Ishikawa (cell line): ENCODE results near the gene FSCN2.

Experiments used
- CEBPB ChIP-seq: IDR thresholded peaks from 2 replicates; pipeline ENCODE4 v1.6.1; 2012
- CREB1 ChIP-seq: IDR thresholded peaks from 2 replicates; pipeline ENCODE4 v1.6.1; 2012; ENCODE audit warnings: low read depth
- EGR1 ChIP-seq: IDR thresholded peaks from 2 replicates; pipeline ENCODE4 v1.6.1; 2012
- EP300 ChIP-seq: IDR thresholded peaks from 2 replicates; pipeline ENCODE4 v1.6.1; 2012; ENCODE audit warnings: borderline replicate concordance
- FOXM1 ChIP-seq: IDR thresholded peaks from 2 replicates; pipeline ENCODE4 v1.6.1; 2012; ENCODE audit warnings: low read depth, borderline replicate concordance
- NFIC ChIP-seq: IDR thresholded peaks from 2 replicates; pipeline ENCODE4 v1.6.1; 2012
- RAD21 ChIP-seq: IDR thresholded peaks from 2 replicates; pipeline ENCODE4 v1.6.1; 2012; ENCODE audit warnings: low read depth
- TAF1 ChIP-seq: IDR thresholded peaks from 2 replicates; pipeline ENCODE4 v1.6.1; 2012; ENCODE audit warnings: low read depth, mild to moderate bottlenecking
- TCF12 ChIP-seq: IDR thresholded peaks from 2 replicates; pipeline ENCODE4 v1.6.1; 2012; ENCODE audit warnings: low read depth
- TEAD4 ChIP-seq: IDR thresholded peaks from 2 replicates; pipeline ENCODE4 v1.6.1; 2012
- USF1 ChIP-seq: IDR thresholded peaks from 2 replicates; pipeline ENCODE4 v1.6.1; 2012
- YY1 ChIP-seq: IDR thresholded peaks from 2 replicates; pipeline ENCODE4 v1.6.1; 2012; ENCODE audit warnings: low read depth
- ZBTB7A ChIP-seq: IDR thresholded peaks from 2 replicates; pipeline ENCODE4 v1.6.1; 2012; ENCODE audit warnings: low read depth
- TF ChIP-seq, protein P1 (sequence below): IDR thresholded peaks from 2 replicates; pipeline ENCODE4 v1.6.1; 2012
- TF ChIP-seq, protein P2 (sequence below): IDR thresholded peaks from 2 replicates; pipeline ENCODE4 v1.6.1; 2012; ENCODE audit warnings: low read depth, mild to moderate bottlenecking

FSCN2 gene

GRCh38 chr17:81481073-81481799 is 46.9 kb upstream of the FSCN2 start:
- TF ChIP-seq RAD21 (no peak), ZBTB7A (peak; percentile 65; the same call in 1 of the 2 replicates), NFIC (no peak), YY1 (no peak), USF1 (peak; percentile 59)
- TF ChIP-seq, protein P1, sequence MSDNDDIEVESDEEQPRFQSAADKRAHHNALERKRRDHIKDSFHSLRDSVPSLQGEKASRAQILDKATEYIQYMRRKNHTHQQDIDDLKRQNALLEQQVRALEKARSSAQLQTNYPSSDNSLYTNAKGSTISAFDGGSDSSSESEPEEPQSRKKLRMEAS = peak; percentile 87

GRCh38 chr17:81481815-81482505 is 46.2 kb upstream of the FSCN2 start:
- TF ChIP-seq CREB1 (no peak), TAF1 (no peak), NFIC (no peak), FOXM1 (no peak), ZBTB7A (no peak)
- TF ChIP-seq, protein P1 = no peak

GRCh38 chr17:81482673-81483072 is 45.5 kb upstream of the FSCN2 start:
- TF ChIP-seq EGR1 = no peak
- no peak for TF ChIP-seq TCF12
- TF ChIP-seq USF1 = no peak
- TF ChIP-seq CEBPB = no peak

GRCh38 chr17:81483085-81483861 is 44.9 kb upstream of the FSCN2 start:
- TF ChIP-seq CEBPB (no peak), EP300 (no peak), ZBTB7A (no peak), RAD21 (no peak), USF1 (no peak), FOXM1 (no peak), TEAD4 (no peak), YY1 (no peak), NFIC (no peak), CREB1 (no peak), EGR1 (no peak), TAF1 (no peak), TCF12 (no peak)
- TF ChIP-seq, protein P2, sequence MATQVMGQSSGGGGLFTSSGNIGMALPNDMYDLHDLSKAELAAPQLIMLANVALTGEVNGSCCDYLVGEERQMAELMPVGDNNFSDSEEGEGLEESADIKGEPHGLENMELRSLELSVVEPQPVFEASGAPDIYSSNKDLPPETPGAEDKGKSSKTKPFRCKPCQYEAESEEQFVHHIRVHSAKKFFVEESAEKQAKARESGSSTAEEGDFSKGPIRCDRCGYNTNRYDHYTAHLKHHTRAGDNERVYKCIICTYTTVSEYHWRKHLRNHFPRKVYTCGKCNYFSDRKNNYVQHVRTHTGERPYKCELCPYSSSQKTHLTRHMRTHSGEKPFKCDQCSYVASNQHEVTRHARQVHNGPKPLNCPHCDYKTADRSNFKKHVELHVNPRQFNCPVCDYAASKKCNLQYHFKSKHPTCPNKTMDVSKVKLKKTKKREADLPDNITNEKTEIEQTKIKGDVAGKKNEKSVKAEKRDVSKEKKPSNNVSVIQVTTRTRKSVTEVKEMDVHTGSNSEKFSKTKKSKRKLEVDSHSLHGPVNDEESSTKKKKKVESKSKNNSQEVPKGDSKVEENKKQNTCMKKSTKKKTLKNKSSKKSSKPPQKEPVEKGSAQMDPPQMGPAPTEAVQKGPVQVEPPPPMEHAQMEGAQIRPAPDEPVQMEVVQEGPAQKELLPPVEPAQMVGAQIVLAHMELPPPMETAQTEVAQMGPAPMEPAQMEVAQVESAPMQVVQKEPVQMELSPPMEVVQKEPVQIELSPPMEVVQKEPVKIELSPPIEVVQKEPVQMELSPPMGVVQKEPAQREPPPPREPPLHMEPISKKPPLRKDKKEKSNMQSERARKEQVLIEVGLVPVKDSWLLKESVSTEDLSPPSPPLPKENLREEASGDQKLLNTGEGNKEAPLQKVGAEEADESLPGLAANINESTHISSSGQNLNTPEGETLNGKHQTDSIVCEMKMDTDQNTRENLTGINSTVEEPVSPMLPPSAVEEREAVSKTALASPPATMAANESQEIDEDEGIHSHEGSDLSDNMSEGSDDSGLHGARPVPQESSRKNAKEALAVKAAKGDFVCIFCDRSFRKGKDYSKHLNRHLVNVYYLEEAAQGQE = no peak
- TF ChIP-seq, protein P1 = no peak

DNA sequence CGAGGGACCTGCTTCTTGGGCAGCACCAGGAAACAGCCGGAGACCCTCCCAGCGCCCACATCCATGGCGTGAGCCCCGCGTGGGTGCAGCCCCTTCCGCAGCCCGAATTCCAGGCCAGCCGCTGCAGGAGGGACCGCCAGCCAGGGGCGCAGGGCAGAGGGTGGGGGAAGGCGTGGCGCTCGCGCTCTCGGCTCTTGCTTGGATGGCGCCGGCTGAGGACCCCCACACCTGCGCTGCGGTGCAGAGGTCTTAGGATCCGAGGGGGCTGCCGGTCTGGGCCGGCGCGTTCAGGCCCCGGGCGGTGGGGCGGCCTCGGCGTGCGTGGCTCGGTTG is 44.3 kb upstream of the FSCN2 start:
- TF ChIP-seq CREB1 = no peak

DNA sequence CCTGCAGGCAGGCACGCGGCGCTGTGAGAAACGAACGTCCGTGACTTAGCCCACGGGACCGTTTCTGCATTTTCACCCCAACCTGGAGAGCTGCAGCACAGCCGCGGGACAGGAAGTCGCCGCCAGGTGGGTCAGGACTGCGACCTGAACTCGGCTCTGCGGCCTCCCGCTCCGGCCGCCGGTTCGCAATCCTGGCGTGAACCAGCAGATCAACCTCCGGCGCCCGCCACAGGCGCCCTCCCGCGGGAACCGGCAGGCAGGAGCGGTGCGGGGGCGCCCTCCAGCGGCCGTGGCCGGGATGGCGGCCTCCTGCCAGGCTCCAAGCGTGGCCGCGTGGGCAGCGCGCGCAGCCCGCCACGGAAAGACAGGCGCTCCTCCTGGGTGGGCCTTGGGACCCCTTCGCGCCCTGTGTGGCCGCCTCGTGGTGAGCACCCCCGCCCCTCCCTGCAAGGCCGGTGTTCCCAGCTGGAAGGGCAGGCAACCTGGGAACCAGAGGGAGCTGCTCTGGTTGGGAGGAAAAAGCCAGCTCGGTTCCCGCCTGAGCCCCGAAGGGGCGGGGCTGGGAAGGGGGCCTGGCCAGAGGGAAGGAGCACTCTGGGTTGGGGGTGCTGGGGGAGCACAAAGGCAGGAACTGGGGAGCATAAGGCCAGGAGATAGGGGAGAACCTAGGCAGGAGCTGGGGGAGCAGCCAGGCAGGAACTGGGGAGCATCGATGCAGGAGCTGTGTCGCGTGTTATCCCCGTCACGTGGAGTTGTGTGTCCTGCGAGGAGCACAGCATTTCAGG is 43.8 kb upstream of the FSCN2 start:
- 0 out of 2 replicates have a peak, but pooled peaks have one; percentile 11 for TF ChIP-seq EGR1
- TF ChIP-seq RAD21 = peak; percentile 92
- TF ChIP-seq TCF12 = no peak
- no peak for TF ChIP-seq TAF1
- 0 out of 2 replicates have a peak, but pooled peaks have one; percentile 16 for TF ChIP-seq EP300
- TF ChIP-seq, protein P1 = peak; percentile 71
